Measurements from ENCODE around the gene OVOL2. TPM values are rescaled to one million over a fixed set of nuclear protein-coding genes. Genes with fewer than 3 reads are reported as not detected.

Gene OVOL2
- total RNA-seq, 2 donors from 2014 or later = 25.6 to 34.8 TPM

- Histone ChIP-seq H3K27me3 (replicated peaks; ENCODE audit: insufficient read depth) (no peaks in the 10 kb centered on the region), H3K27ac (no peak overlapping the region), H3K9me3 (no peaks in the 10 kb centered on the region), H3K4me3 (no peak overlapping the region), H3K4me1 (replicated peaks) (no peaks in the 10 kb centered on the region), H3K36me3 (no peaks in the 10 kb centered on the region)
- 89% methylated on average over 14 of the region's 14 CpGs for WGBS
- TF ChIP-seq POLR2AphosphoS5 (IDR thresholded peaks at IDR 0.05) (no peak), CTCF (IDR thresholded peaks at IDR 0.05) (no peak), POLR2A (IDR thresholded peaks at IDR 0.05) (no peak)
- DNase-seq (ENCODE audit: low spot score) = no peak
- intact Hi-C loops (cut with DNase I) = no loop called here
Measured at GRCh38 chr20:18011482-18011881, 46.2 kb downstream of the OVOL2 start.

- TF ChIP-seq CTCF (IDR thresholded peaks at IDR 0.05) (no peak), POLR2AphosphoS5 (IDR thresholded peaks at IDR 0.05) (no peak), POLR2A (IDR thresholded peaks at IDR 0.05) (no peak)
Measured at GRCh38 chr20:18009116-18009515, 48.6 kb downstream of the OVOL2 start.

GRCh38 chr20:18007534-18008292, 50.0 kb downstream of the OVOL2 start:
- no peaks in the 10 kb centered on the region for H3K27me3 ChIP-seq (replicated peaks; ENCODE audit: insufficient read depth)
- H3K9me3 ChIP-seq = no peaks in the 10 kb centered on the region
- no peak overlapping the region for H3K4me3 ChIP-seq
- intact Hi-C loops (cut with DNase I) = loop anchor here (10.0 kb wide), 1 partner anchor 127 kb away; the partner anchor contains the start of genes KAT14 and PET117
- 52% methylated on average over 19 of the region's 19 CpGs for WGBS
- no peaks in the 10 kb centered on the region for H3K36me3 ChIP-seq
- peak overlapping the region; percentile 29 to 47 for H3K27ac ChIP-seq
- no peak for TF ChIP-seq POLR2A (IDR thresholded peaks at IDR 0.05)
- TF ChIP-seq POLR2AphosphoS5 (IDR thresholded peaks at IDR 0.05) = no peak
- TF ChIP-seq CTCF (IDR thresholded peaks at IDR 0.05) = no peak
- H3K4me1 ChIP-seq (replicated peaks) = no peaks in the 10 kb centered on the region
- DNase-seq (ENCODE audit: low spot score) = peak; percentile 24

More at GRCh38 chr20:18009116-18009515, 48.6 kb downstream of the OVOL2 start:
- no peaks in the 10 kb centered on the region for H3K36me3 ChIP-seq
- no peak overlapping the region for H3K4me3 ChIP-seq
- DNase-seq (ENCODE audit: low spot score) = no peak
- H3K9me3 ChIP-seq = no peaks in the 10 kb centered on the region
- 96% methylated on average over 7 of the region's 7 CpGs for WGBS
- no peaks in the 10 kb centered on the region for H3K4me1 ChIP-seq (replicated peaks)
- H3K27ac ChIP-seq = no peak overlapping the region
- intact Hi-C loops (cut with DNase I) = loop anchor here (10.0 kb wide), 1 partner anchor 126 kb away; the partner anchor contains the start of genes KAT14 and PET117
- no peaks in the 10 kb centered on the region for H3K27me3 ChIP-seq (replicated peaks; ENCODE audit: insufficient read depth)

- WGBS = 69% methylated on average over 7 of the region's 7 CpGs
- Histone ChIP-seq H3K27me3 (replicated peaks; ENCODE audit: insufficient read depth) (no peaks in the 10 kb centered on the region), H3K4me1 (replicated peaks) (no peaks in the 10 kb centered on the region), H3K36me3 (no peaks in the 10 kb centered on the region), H3K4me3 (no peak overlapping the region), H3K9me3 (no peaks in the 10 kb centered on the region), H3K27ac (peak overlapping the region in 1 of 2 donors; percentile 39)
- DNase-seq (ENCODE audit: low spot score) = no peak
- TF ChIP-seq POLR2A (IDR thresholded peaks at IDR 0.05) (no peak), POLR2AphosphoS5 (IDR thresholded peaks at IDR 0.05) (peak; percentile 12), CTCF (IDR thresholded peaks at IDR 0.05) (no peak)
- intact Hi-C loops (cut with DNase I) = loop anchor here (10.0 kb wide), 1 partner anchor 128 kb away; the partner anchor contains the start of genes KAT14 and PET117
Measured at GRCh38 chr20:18006684-18007083, 51.0 kb downstream of the OVOL2 start.

- Histone ChIP-seq H3K36me3 (no peaks in the 10 kb centered on the region), H3K4me1 (replicated peaks) (no peaks in the 10 kb centered on the region), H3K27me3 (replicated peaks; ENCODE audit: insufficient read depth) (no peaks in the 10 kb centered on the region), H3K9me3 (no peaks in the 10 kb centered on the region), H3K27ac (peak overlapping the region; percentile 43 to 47), H3K4me3 (no peak overlapping the region)
- intact Hi-C loops (cut with DNase I) = loop anchor here (10.0 kb wide), 1 partner anchor 129 kb away; the partner anchor contains the start of genes KAT14 and PET117
- DNase-seq (ENCODE audit: low spot score) = no peak
- WGBS = 44% methylated on average over 6 of the region's 6 CpGs
- no peak for TF ChIP-seq CTCF (IDR thresholded peaks at IDR 0.05)
- no peak for TF ChIP-seq POLR2A (IDR thresholded peaks at IDR 0.05)
- TF ChIP-seq POLR2AphosphoS5 (IDR thresholded peaks at IDR 0.05) = peak; percentile 13
Measured at GRCh38 chr20:18005990-18006364, 51.7 kb downstream of the OVOL2 start.

Data from prostate gland (tissue), 2 donors.